Measurements from ENCODE around the gene ANKRD34B. TPM values are rescaled to one million over a fixed set of nuclear protein-coding genes. Genes with fewer than 3 reads are reported as not detected.

ANKRD34B gene
- total and polyA plus RNA-seq, 2 of the 13 experiments (the other 11 are each of a cell fraction or from before 2014, with no cell fraction given) = 0.01 to 0.04 TPM

- TF ChIP-seq HNRNPK (IDR thresholded peaks at IDR 0.05; ENCODE audit: low read depth, low read length, poor library complexity, severe bottlenecking) (no peak), ATF1 (CRISPR knock-in tag; IDR thresholded peaks at IDR 0.05) (no peak), NCOA5 (CRISPR knock-in tag; IDR thresholded peaks at IDR 0.05) (no peak), DMTF1 (CRISPR knock-in tag; IDR thresholded peaks at IDR 0.05) (no peak), AHDC1 (CRISPR knock-in tag; IDR thresholded peaks at IDR 0.05; ENCODE audit: borderline replicate concordance) (no peak)
These were observed 21.3 kb upstream of the ANKRD34B start (continued) for GRCh38 chr5:80591352-80591751.
